ENCODE results near the gene SCYGR2. TPM values are rescaled to one million over a fixed set of nuclear protein-coding genes. Genes with fewer than 3 reads are reported as not detected.

Gene SCYGR2
- total RNA-seq, 2 experiments from 2014 or later: not detected

DNA sequence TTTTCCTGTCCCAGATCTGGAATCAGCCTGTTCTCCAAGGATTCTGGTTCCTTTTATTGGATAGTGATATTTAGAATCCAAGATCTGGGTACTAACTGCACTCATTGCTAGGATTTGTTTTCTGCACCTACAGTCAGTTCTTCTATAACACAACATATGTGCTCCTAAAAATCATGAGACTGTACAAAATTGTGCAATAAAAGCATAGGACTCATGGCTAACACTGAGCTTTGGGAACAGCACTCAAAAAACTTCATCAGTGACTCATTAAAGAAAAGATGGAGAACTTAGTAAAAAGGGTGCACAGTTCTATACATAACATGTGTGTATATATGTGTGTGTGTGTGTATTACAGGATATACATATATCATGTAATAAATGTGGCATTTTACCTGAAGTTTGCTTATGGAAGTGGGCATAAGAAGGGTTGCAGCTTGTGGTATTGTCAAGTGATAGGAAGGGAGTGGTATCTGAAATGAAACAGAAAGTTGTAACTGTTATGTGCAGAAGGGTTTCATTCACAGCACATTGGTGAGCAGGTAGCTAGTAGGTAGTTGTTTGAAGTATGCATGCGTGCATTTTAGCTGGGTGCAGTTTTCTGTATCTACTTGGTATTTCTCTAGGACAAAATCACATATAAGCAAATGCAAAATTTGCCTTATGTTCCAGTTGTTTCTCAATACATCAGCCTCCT, 5.9 kb upstream of the SCYGR2 start:
- DNase-seq (no peak), ATAC-seq (ENCODE audit: poor library complexity) (no peak)
- no peaks in the 10 kb centered on the region for H3K4me1 ChIP-seq (ENCODE audit: insufficient read depth, low read length)
- ChIA-PET POLR2A (no interaction called here), CTCF (no interaction called here)
- peaks cover 6 to 10% of the 10 kb centered on the region in 2 experiments for H3K27me3 ChIP-seq (ENCODE audit: control insufficient read depth in 1 of 2, insufficient read depth in 2 of 2, low read length in 2 of 2)
- Mint-ChIP-seq H3K9me3 (peaks cover 2% of the 10 kb centered on the region), H3K4me3 (no peak overlapping the region), H3K27ac (no peak overlapping the region), H3K27me3 (peaks cover 60% of the 10 kb centered on the region), H3K4me1 (ENCODE audit: low read depth) (no peaks in the 10 kb centered on the region), H3K36me3 (ENCODE audit: low read depth) (no peaks in the 10 kb centered on the region)
- H3K27ac ChIP-seq (ENCODE audit: low read depth in 1 of 2, low read length in 2 of 2): no peak overlapping the region
- no peaks in the 10 kb centered on the region for H3K36me3 ChIP-seq (ENCODE audit: insufficient read depth, low read length)
- no peak overlapping the region for H3K4me3 ChIP-seq (ENCODE audit: low read length)
- intact Hi-C loops (cut with DNase I, micrococcal nuclease): no loop called here
- no peaks in the 10 kb centered on the region for H3K9me3 ChIP-seq (ENCODE audit: control insufficient read depth in 1 of 2, insufficient read depth in 1 of 2, low read length in 2 of 2)
- TF ChIP-seq, protein P1, sequence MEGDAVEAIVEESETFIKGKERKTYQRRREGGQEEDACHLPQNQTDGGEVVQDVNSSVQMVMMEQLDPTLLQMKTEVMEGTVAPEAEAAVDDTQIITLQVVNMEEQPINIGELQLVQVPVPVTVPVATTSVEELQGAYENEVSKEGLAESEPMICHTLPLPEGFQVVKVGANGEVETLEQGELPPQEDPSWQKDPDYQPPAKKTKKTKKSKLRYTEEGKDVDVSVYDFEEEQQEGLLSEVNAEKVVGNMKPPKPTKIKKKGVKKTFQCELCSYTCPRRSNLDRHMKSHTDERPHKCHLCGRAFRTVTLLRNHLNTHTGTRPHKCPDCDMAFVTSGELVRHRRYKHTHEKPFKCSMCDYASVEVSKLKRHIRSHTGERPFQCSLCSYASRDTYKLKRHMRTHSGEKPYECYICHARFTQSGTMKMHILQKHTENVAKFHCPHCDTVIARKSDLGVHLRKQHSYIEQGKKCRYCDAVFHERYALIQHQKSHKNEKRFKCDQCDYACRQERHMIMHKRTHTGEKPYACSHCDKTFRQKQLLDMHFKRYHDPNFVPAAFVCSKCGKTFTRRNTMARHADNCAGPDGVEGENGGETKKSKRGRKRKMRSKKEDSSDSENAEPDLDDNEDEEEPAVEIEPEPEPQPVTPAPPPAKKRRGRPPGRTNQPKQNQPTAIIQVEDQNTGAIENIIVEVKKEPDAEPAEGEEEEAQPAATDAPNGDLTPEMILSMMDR (IDR thresholded peaks at IDR 0.05): no peak

DNA sequence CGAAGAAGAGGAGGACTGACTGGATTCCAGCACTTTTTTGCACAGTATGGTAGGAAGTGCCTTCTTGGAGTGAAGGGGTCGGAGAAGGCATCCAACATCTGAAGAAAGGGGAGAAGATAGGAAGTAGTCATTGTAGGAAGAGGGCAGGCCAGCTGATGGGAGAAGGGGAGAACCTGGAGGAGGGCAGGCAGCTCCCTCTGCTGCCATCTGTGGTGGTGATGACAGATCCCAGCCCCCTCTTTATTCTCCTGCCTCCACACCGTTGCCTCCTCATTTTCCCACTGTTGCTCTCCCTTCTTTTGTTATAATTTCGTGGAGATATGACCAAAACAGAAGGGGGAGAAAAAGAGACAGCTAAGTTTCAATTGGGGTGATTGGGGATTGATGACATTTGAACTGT, 2.9 kb upstream of the SCYGR2 start:
- H3K27ac Mint-ChIP-seq: no peak overlapping the region
- Histone ChIP-seq H3K27ac (ENCODE audit: low read depth in 1 of 2, low read length in 2 of 2) (no peak overlapping the region), H3K36me3 (ENCODE audit: insufficient read depth, low read length) (no peaks in the 10 kb centered on the region), H3K27me3 (ENCODE audit: control insufficient read depth in 1 of 2, insufficient read depth in 2 of 2, low read length in 2 of 2) (peaks cover 6 to 10% of the 10 kb centered on the region in 2 experiments), H3K4me3 (ENCODE audit: low read length) (no peak overlapping the region), H3K4me1 (ENCODE audit: insufficient read depth, low read length) (no peaks in the 10 kb centered on the region), H3K9me3 (ENCODE audit: control insufficient read depth in 1 of 2, insufficient read depth in 1 of 2, low read length in 2 of 2) (peaks cover 0 to 6% of the 10 kb centered on the region in 2 experiments)
- ATAC-seq (ENCODE audit: poor library complexity): no peak
- CTCF ChIA-PET: no interaction called here
- H3K4me1 Mint-ChIP-seq (ENCODE audit: low read depth): no peaks in the 10 kb centered on the region
- DNase-seq: no peak
- H3K9me3 Mint-ChIP-seq: no peaks in the 10 kb centered on the region
- POLR2A ChIA-PET: no interaction called here
- TF ChIP-seq, protein P1 (IDR thresholded peaks at IDR 0.05): no peak
- no peaks in the 10 kb centered on the region for H3K36me3 Mint-ChIP-seq (ENCODE audit: low read depth)
- intact Hi-C loops (cut with DNase I, micrococcal nuclease): no loop called here
- no peak overlapping the region for H3K4me3 Mint-ChIP-seq
- peaks cover 67% of the 10 kb centered on the region for H3K27me3 Mint-ChIP-seq

DNA sequence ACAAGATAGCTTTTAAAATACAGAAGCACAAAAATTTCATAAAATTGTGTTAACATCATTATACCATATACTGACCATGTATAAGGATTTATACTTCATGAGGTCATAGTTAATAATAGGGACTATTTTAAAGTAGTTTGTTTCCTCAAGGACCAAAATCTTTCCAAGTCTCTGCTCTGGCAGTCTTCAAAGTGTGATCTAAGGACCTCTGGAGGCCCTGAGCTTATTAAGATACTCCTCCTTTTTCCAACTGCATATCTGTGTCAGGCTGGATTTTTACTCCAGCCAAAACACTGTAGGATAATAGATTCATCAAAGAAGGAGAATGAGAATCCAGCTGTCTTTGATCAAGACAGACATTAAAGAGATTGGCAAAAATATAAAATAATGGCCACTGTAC, 1.7 kb upstream of the SCYGR2 start:
- H3K27me3 Mint-ChIP-seq: peaks cover 71% of the 10 kb centered on the region
- H3K4me3 ChIP-seq (ENCODE audit: low read length): no peak overlapping the region
- no peak overlapping the region for H3K27ac ChIP-seq (ENCODE audit: low read depth in 1 of 2, low read length in 2 of 2)
- ATAC-seq (ENCODE audit: poor library complexity): no peak
- no peaks in the 10 kb centered on the region for H3K4me1 Mint-ChIP-seq (ENCODE audit: low read depth)
- TF ChIP-seq, protein P1 (IDR thresholded peaks at IDR 0.05): no peak
- H3K4me1 ChIP-seq (ENCODE audit: insufficient read depth, low read length): no peaks in the 10 kb centered on the region
- CTCF ChIA-PET: no interaction called here
- POLR2A ChIA-PET: no interaction called here
- H3K9me3 Mint-ChIP-seq: no peaks in the 10 kb centered on the region
- H3K36me3 Mint-ChIP-seq (ENCODE audit: low read depth): no peaks in the 10 kb centered on the region
- peaks cover 0 to 6% of the 10 kb centered on the region in 2 experiments for H3K9me3 ChIP-seq (ENCODE audit: control insufficient read depth in 1 of 2, insufficient read depth in 1 of 2, low read length in 2 of 2)
- H3K27me3 ChIP-seq (ENCODE audit: control insufficient read depth in 1 of 2, insufficient read depth in 2 of 2, low read length in 2 of 2): peaks cover 3 to 5% of the 10 kb centered on the region in 2 experiments
- H3K27ac Mint-ChIP-seq: no peak overlapping the region
- intact Hi-C loops (cut with DNase I, micrococcal nuclease): no loop called here
- DNase-seq: no peak
- H3K4me3 Mint-ChIP-seq: no peak overlapping the region
- H3K36me3 ChIP-seq (ENCODE audit: insufficient read depth, low read length): no peaks in the 10 kb centered on the region

Data from CD4-positive, alpha-beta T cell (primary cell).